ENCODE data around the gene EDC3. TPM values are rescaled to one million over a fixed set of nuclear protein-coding genes. Genes with fewer than 3 reads are reported as not detected.

Gene EDC3
- total RNA-seq, 1 experiment from 2014 or later: 62.0 TPM

GRCh38 chr15:74653426-74654102 lies 42.3 kb downstream of the EDC3 start:
- intact Hi-C loops (cut with micrococcal nuclease; ENCODE audit: unreplicated experiment): no loop called here
- POLR2A ChIA-PET: no interaction called here

GRCh38 chr15:74651242-74651741 lies 44.5 kb downstream of the EDC3 start:
- intact Hi-C loops (cut with micrococcal nuclease; ENCODE audit: unreplicated experiment): no loop called here
- no TSS peak for BruUV-seq (replicated peaks)
- no peaks in the 10 kb centered on the region for H3K27me3 ChIP-seq (replicated peaks; ENCODE audit: control insufficient read depth, insufficient read depth, low read length)
- H3K4me3 ChIP-seq (ENCODE audit: low read depth, low read length): no peak overlapping the region
- Mint-ChIP-seq H3K4me1 (ENCODE audit: low read depth, unreplicated experiment) (peaks cover 14% of the 10 kb centered on the region), H3K27me3 (ENCODE audit: insufficient read depth, unreplicated experiment) (no peaks in the 10 kb centered on the region), H3K27ac (ENCODE audit: unreplicated experiment) (no peak overlapping the region), H3K9me3 (ENCODE audit: unreplicated experiment) (no peaks in the 10 kb centered on the region), H3K36me3 (ENCODE audit: insufficient read depth, unreplicated experiment) (peaks cover 28% of the 10 kb centered on the region), H3K4me3 (ENCODE audit: unreplicated experiment) (no peak overlapping the region)
- no peaks in the 10 kb centered on the region; the same call in 1 of the 2 replicates for H3K36me3 ChIP-seq (ENCODE audit: control insufficient read depth, insufficient read depth, low read length)
- no peak for TF ChIP-seq CTCF (IDR thresholded peaks at IDR 0.05; ENCODE audit: insufficient read depth in 1 of 2, low read depth in 1 of 2, low read length in 1 of 2, severe bottlenecking in 1 of 2, unreplicated experiment in 1 of 2)
- H3K9me3 ChIP-seq: no peaks in the 10 kb centered on the region
- POLR2A ChIA-PET: no interaction called here
- H3K4me1 ChIP-seq: peaks cover 13% of the 10 kb centered on the region; the same call in 1 of the 2 replicates
- DNase-seq: no peak
- CTCF ChIA-PET: interaction anchor here (1.1 kb wide), 1 partner anchor 118 kb away, joined by 5 read pairs; no protein-coding TSS in a partner anchor

More at GRCh38 chr15:74653426-74654102, 42.3 kb downstream of the EDC3 start:
- TF ChIP-seq CTCF (IDR thresholded peaks at IDR 0.05; ENCODE audit: insufficient read depth in 1 of 2, low read depth in 1 of 2, low read length in 1 of 2, severe bottlenecking in 1 of 2, unreplicated experiment in 1 of 2): no peak
- CTCF ChIA-PET: no interaction called here
- H3K36me3 ChIP-seq (ENCODE audit: control insufficient read depth, insufficient read depth, low read length): no peaks in the 10 kb centered on the region; the same call in 1 of the 2 replicates
- H3K4me1 ChIP-seq: peaks cover 5% of the 10 kb centered on the region; the same call in 1 of the 2 replicates
- Mint-ChIP-seq H3K9me3 (ENCODE audit: unreplicated experiment) (no peaks in the 10 kb centered on the region), H3K27ac (ENCODE audit: unreplicated experiment) (peak overlapping the region; percentile 48), H3K27me3 (ENCODE audit: insufficient read depth, unreplicated experiment) (no peaks in the 10 kb centered on the region), H3K4me1 (ENCODE audit: low read depth, unreplicated experiment) (peaks cover 8% of the 10 kb centered on the region), H3K36me3 (ENCODE audit: insufficient read depth, unreplicated experiment) (peaks cover 26% of the 10 kb centered on the region), H3K4me3 (ENCODE audit: unreplicated experiment) (no peak overlapping the region)
- H3K9me3 ChIP-seq: no peaks in the 10 kb centered on the region
- H3K4me3 ChIP-seq (ENCODE audit: low read depth, low read length): no peak overlapping the region
- BruUV-seq (replicated peaks): no TSS peak
- H3K27me3 ChIP-seq (replicated peaks; ENCODE audit: control insufficient read depth, insufficient read depth, low read length): no peaks in the 10 kb centered on the region
- no peak for DNase-seq

GRCh38 chr15:74648051-74648842 lies 47.6 kb downstream of the EDC3 start:
- no peak overlapping the region for H3K4me3 Mint-ChIP-seq (ENCODE audit: unreplicated experiment)
- no peaks in the 10 kb centered on the region; the same call in 1 of the 2 replicates for H3K36me3 ChIP-seq (ENCODE audit: control insufficient read depth, insufficient read depth, low read length)
- ChIA-PET POLR2A (no interaction called here), CTCF (interaction anchor here (0.8 kb wide), 1 partner anchor 61 kb away, joined by 3 read pairs; no protein-coding TSS in a partner anchor)
- peaks cover 21% of the 10 kb centered on the region for H3K36me3 Mint-ChIP-seq (ENCODE audit: insufficient read depth, unreplicated experiment)
- H3K27ac Mint-ChIP-seq (ENCODE audit: unreplicated experiment): peak overlapping the region; percentile 27
- H3K4me3 ChIP-seq (ENCODE audit: low read depth, low read length): no peak overlapping the region
- no TSS peak for BruUV-seq (replicated peaks)
- TF ChIP-seq CTCF (IDR thresholded peaks at IDR 0.05; ENCODE audit: insufficient read depth in 1 of 2, low read depth in 1 of 2, low read length in 1 of 2, severe bottlenecking in 1 of 2, unreplicated experiment in 1 of 2): no peak
- H3K27me3 ChIP-seq (replicated peaks; ENCODE audit: control insufficient read depth, insufficient read depth, low read length): no peaks in the 10 kb centered on the region
- no peak for DNase-seq
- peaks cover 26% of the 10 kb centered on the region for H3K4me1 ChIP-seq
- no peaks in the 10 kb centered on the region for H3K9me3 Mint-ChIP-seq (ENCODE audit: unreplicated experiment)
- intact Hi-C loops (cut with micrococcal nuclease; ENCODE audit: unreplicated experiment): no loop called here
- no peaks in the 10 kb centered on the region for H3K27me3 Mint-ChIP-seq (ENCODE audit: insufficient read depth, unreplicated experiment)
- peaks cover 33% of the 10 kb centered on the region for H3K4me1 Mint-ChIP-seq (ENCODE audit: low read depth, unreplicated experiment)
- no peaks in the 10 kb centered on the region for H3K9me3 ChIP-seq

Measured in Caco-2 (cell line).